HepG2 (cell line): ENCODE results near the gene MEGF11. TPM values are rescaled to one million over a fixed set of nuclear protein-coding genes. Genes with fewer than 3 reads are reported as not detected.

Experiments used
- ATAC-seq: fragments of 200-7000 bp; cut with Tn5 transposase; 3 replicates; pipeline ENCODE4 v1.9.1; 2020; ENCODE audit warnings: mild to moderate bottlenecking, moderate library complexity
- BruUV-seq: library from RNA; stranded (reverse); fragments of 400-500 nt; replicated peaks from 2 replicates; lab custom pipeline; 2021; lab: Mats Ljungman, UMichigan
- CTCF ChIA-PET: fragments of 300-600 bp; formaldehyde crosslinking; extraction: SDS; loops from one replicate; lab custom pipeline; 2021; ENCODE audit warnings: low total read pairs, inconsistent platforms, low intra/inter-chr PET ratio; lab: Yijun Ruan, JAX
- POLR2A ChIA-PET: fragments of 350-600 bp; sonication (Branson Sonifier 250); formaldehyde crosslinking; loops from one replicate; lab custom pipeline; 2020; ENCODE audit warnings: antibody characterized with exemption, inconsistent platforms; lab: Yijun Ruan, JAX
- DNase-seq: peaks from one replicate; pipeline ENCODE4 v3.0.0-alpha.2; 2015; ENCODE audit warnings: low spot score
- FAIRE-seq: peaks from 3 replicates; lab custom pipeline; 2011; peaks lifted over from hg19 to GRCh38; lab: Jason Lieb, UNC
- H2AFZ ChIP-seq: one replicate; pipeline ENCODE4 v1.6.1; 2011; ENCODE audit warnings: low read length, inconsistent platforms
- H3K27ac ChIP-seq: fragments of 300-600 bp; 3 replicates; pipeline ENCODE4 v1.8.0; 2011; ENCODE audit warnings: mixed run types, mild to moderate bottlenecking, mixed read lengths, low read length, inconsistent platforms; ENCODE audit not compliant: insufficient read depth; ENCODE audit errors: extremely low read length
- H3K27me3 ChIP-seq, 2 experiments: fragments of 200-600 bp in 1 of 2; 2 replicates in 1 of 2; 3 replicates in 1 of 2; pipeline versions ENCODE4 v1.6.0 to v1.8.0; 2011; ENCODE audit warnings: low read length in 2 of 2, mild to moderate bottlenecking in 2 of 2, moderate library complexity in 2 of 2, inconsistent platforms in 1 of 2; ENCODE audit not compliant: insufficient read depth in 2 of 2, control insufficient read depth in 1 of 2
- H3K36me3 ChIP-seq, 2 experiments: fragments of 200-600 bp in 1 of 2; replicated peaks in 1 of 2; 2 replicates in 1 of 2; 3 replicates in 1 of 2; pipeline versions ENCODE4 v1.5.1 to v1.8.0; 2011; ENCODE audit warnings: low read length in 2 of 2, inconsistent platforms in 1 of 2; ENCODE audit not compliant: insufficient read depth in 2 of 2, control insufficient read depth in 1 of 2
- H3K4me1 ChIP-seq: 2 replicates; pipeline ENCODE4 v1.5.1; 2012; ENCODE audit warnings: low read length, inconsistent platforms; ENCODE audit not compliant: insufficient read depth
- H3K4me2 ChIP-seq: 2 replicates; pipeline ENCODE4 v1.6.0; 2011; ENCODE audit warnings: low read depth, low read length, inconsistent platforms
- H3K4me3 ChIP-seq, 3 experiments: fragments of 200-600 bp in 1 of 3; sonication (generic), shearing (Covaris generic) in 1 of 3; replicated peaks in 1 of 3; 2 replicates each; pipeline ENCODE4 v1.5.1; 2011 to 2016; ENCODE audit warnings: low read length in 3 of 3, inconsistent platforms in 2 of 3, low read depth in 2 of 3, mild to moderate bottlenecking in 2 of 3, control low read depth in 1 of 3, mixed read lengths in 1 of 3; ENCODE audit not compliant: insufficient read depth in 1 of 3
- H3K79me2 ChIP-seq: one replicate; pipeline ENCODE4 v1.6.1; 2011; ENCODE audit warnings: low read length, inconsistent platforms; ENCODE audit not compliant: insufficient read depth
- H3K9ac ChIP-seq: 2 replicates; pipeline ENCODE4 v1.6.0; 2011; ENCODE audit warnings: mild to moderate bottlenecking, low read depth, low read length, inconsistent platforms; ENCODE audit not compliant: insufficient read depth
- H3K9me3 ChIP-seq: 2 replicates; pipeline ENCODE4 v1.5.1; 2012; ENCODE audit warnings: mild to moderate bottlenecking, low read length
- H4K20me1 ChIP-seq: 2 replicates; pipeline ENCODE4 v1.6.0; 2011; ENCODE audit warnings: inconsistent platforms, mild to moderate bottlenecking, low read length, moderate library complexity; ENCODE audit not compliant: insufficient read depth
- ADNP ChIP-seq: sonication (generic); formaldehyde crosslinking; IDR thresholded peaks from 2 replicates; pipeline ENCODE4 v1.4.0; 2020; ENCODE audit warnings: missing genetic modification reagents
- CEBPG ChIP-seq: IDR thresholded peaks from 2 replicates; pipeline ENCODE4 v1.6.1; 2016
- DZIP1 ChIP-seq: sonication (generic); formaldehyde crosslinking; IDR thresholded peaks from 2 replicates; pipeline ENCODE4 v1.5.0; 2020; ENCODE audit warnings: mild to moderate bottlenecking, missing genetic modification reagents
- FOXA3 ChIP-seq: IDR thresholded peaks from 2 replicates; pipeline ENCODE4 v1.6.1; 2016; ENCODE audit warnings: missing genetic modification reagents, missing compliant biosample characterization
- GATAD1 ChIP-seq: IDR thresholded peaks from 2 replicates; pipeline ENCODE4 v1.6.1; 2016; ENCODE audit warnings: missing genetic modification reagents, missing compliant biosample characterization
- MIER2 ChIP-seq: IDR thresholded peaks from 2 replicates; pipeline ENCODE4 v1.6.1; 2016; ENCODE audit warnings: missing biosample characterization, missing genetic modification reagents
- MYC ChIP-seq: sonication (generic); formaldehyde crosslinking; IDR thresholded peaks from 2 replicates; pipeline ENCODE4 v1.9.0; 2021; ENCODE audit warnings: missing genetic modification reagents, borderline replicate concordance
- MYNN ChIP-seq: sonication (generic); formaldehyde crosslinking; IDR thresholded peaks from 2 replicates; pipeline ENCODE4 v1.4.0; 2020; ENCODE audit warnings: mild to moderate bottlenecking, low read depth, missing genetic modification reagents
- MZF1 ChIP-seq: sonication (generic); formaldehyde crosslinking; IDR thresholded peaks from 2 replicates; pipeline ENCODE4 v1.8.1; 2023; ENCODE audit warnings: mild to moderate bottlenecking, missing genetic modification reagents, borderline replicate concordance
- POLR2AphosphoS5 ChIP-seq: IDR thresholded peaks from 2 replicates; pipeline ENCODE4 v1.6.1; 2012; ENCODE audit warnings: low read depth, low read length
- SP140L ChIP-seq: sonication (generic); formaldehyde crosslinking; IDR thresholded peaks from 2 replicates; pipeline ENCODE4 v1.4.0; 2020; ENCODE audit warnings: missing genetic modification reagents, borderline replicate concordance
- TCF12 ChIP-seq, 2 experiments: fragments of 450-650 bp in 1 of 2; sonication (generic) in 1 of 2; formaldehyde crosslinking in 1 of 2; IDR thresholded peaks; 2 replicates each; pipeline versions ENCODE4 v1.6.1 to v1.8.0; 2017 to 2022; ENCODE audit warnings: antibody characterized with exemption in 1 of 2, mild to moderate bottlenecking in 1 of 2, missing genetic modification reagents in 1 of 2, moderate library complexity in 1 of 2
- ZBTB49 ChIP-seq: sonication (generic); formaldehyde crosslinking; IDR thresholded peaks from 2 replicates; pipeline ENCODE4 v1.4.0; 2020; ENCODE audit warnings: missing genetic modification reagents, borderline replicate concordance
- ZMAT3 ChIP-seq: sonication (generic); formaldehyde crosslinking; conservative IDR thresholded peaks from 2 replicates; pipeline ENCODE4 v1.7.0; 2021; ENCODE audit warnings: missing genetic modification reagents
- ZNF451 ChIP-seq: sonication (generic); formaldehyde crosslinking; IDR thresholded peaks from 2 replicates; pipeline ENCODE4 v1.5.0; 2020; ENCODE audit warnings: mild to moderate bottlenecking, missing genetic modification reagents
- ZNF556 ChIP-seq: sonication (generic); formaldehyde crosslinking; IDR thresholded peaks from 2 replicates; pipeline ENCODE4 v1.4.0; 2020; ENCODE audit warnings: mild to moderate bottlenecking, missing genetic modification reagents, borderline replicate concordance
- WGBS: methylation state at CpG from one replicate; pipeline ENCODE4 v1.1.6; 2017; ENCODE audit warnings: low lambda C conversion rate; 5-methylcytosine and 5-hydroxymethylcytosine counted together
- in situ Hi-C: cut with HindIII; loops from 2 replicates; pipeline ENCODE4 v1.10.0; 2017; ENCODE audit warnings: low pct_unique_long_range_greater_than_20kb; ENCODE audit not compliant: extremely low pct_ligation_motif_present
- intact Hi-C: fragments of 100-400 bp; cut with micrococcal nuclease; formaldehyde crosslinking; loops from one replicate; pipeline ENCODE4 v1.10.0; 2022; ENCODE audit not compliant: unreplicated experiment
- polyA plus RNA-seq, 8 experiments: library from polyadenylated mRNA; depleted of rRNA in 3 of 8; stranded (reverse) in 7 of 8; unstranded in 1 of 8; fragments of >200 nt; fragmentation: Illumina TruSeq in 4 of 8; extraction: Trizol in 4 of 8; gene quantifications; 2 replicates each; pipeline versions ENCODE4 v1.2.1 to v1.2.3, GENCODE V29; 2011 to 2016; ENCODE audit warnings: low read depth in 4 of 8, missing spikeins in 1 of 8, mixed read lengths in 1 of 8; ENCODE audit not compliant: insufficient read depth in 1 of 8
- total RNA-seq, 5 experiments: library from RNA; depleted of rRNA; stranded (reverse); fragments of >200 nt; fragmentation: Illumina TruSeq; extraction: Trizol; gene quantifications; 2 replicates each; pipeline ENCODE4 v1.2.3, GENCODE V29; 2016; ENCODE audit warnings: low read depth in 1 of 5
- TF ChIP-seq, protein P1 (sequence below): sonication (generic); formaldehyde crosslinking; IDR thresholded peaks from 2 replicates; pipeline ENCODE4 v1.5.1; 2020; ENCODE audit warnings: mild to moderate bottlenecking, missing genetic modification reagents

MEGF11 gene
- total and polyA plus RNA-seq, 2 of the 13 experiments (the other 11 are each of a cell fraction or from before 2014, with no cell fraction given): not detected

DNA sequence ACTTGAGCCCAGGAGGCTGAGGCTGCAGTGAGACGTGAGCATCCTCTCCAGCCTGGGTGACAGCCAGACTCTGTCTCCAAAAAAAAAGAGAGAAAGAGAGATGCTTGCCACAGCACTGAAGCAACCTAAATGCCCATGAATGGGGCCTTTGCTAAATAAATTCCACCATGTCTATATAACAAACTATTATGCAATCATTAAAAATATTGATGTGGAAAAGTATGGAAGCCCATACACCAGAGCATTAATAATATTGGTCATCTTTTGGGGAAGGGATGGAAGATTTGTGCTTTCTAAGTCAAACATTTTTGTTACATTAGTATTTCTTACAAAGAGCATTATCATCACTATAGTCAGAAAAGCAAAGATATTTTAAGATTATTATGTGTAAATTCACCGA is 116.6 kb downstream of the MEGF11 start (continued):
- TF ChIP-seq, protein P1, sequence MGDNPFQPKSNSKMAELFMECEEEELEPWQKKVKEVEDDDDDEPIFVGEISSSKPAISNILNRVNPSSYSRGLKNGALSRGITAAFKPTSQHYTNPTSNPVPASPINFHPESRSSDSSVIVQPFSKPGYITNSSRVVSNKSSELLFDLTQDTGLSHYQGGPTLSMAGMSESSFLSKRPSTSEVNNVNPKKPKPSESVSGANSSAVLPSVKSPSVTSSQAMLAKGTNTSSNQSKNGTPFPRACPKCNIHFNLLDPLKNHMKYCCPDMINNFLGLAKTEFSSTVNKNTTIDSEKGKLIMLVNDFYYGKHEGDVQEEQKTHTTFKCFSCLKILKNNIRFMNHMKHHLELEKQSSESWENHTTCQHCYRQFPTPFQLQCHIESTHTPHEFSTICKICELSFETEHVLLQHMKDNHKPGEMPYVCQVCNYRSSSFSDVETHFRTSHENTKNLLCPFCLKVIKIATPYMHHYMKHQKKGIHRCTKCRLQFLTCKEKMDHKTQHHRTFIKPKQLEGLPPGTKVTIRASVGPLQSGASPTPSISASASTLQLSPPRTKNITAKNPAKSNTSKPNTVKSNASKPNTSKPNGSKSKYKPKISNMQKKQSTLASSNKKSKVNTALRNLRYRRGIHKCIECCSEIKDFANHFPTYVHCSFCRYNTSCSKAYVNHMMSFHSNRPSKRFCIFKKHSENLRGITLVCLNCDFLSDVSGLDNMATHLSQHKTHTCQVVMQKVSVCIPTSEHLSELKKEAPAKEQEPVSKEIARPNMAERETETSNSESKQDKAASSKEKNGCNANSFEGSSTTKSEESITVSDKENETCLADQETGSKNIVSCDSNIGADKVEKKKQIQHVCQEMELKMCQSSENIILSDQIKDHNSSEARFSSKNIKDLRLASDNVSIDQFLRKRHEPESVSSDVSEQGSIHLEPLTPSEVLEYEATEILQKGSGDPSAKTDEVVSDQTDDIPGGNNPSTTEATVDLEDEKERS (CRISPR knock-in tag): no peak
- no peak for TF ChIP-seq ZBTB49
- TF ChIP-seq ADNP: no peak
- no peak for TF ChIP-seq ZNF451
- TF ChIP-seq, all 625 proteins: peak for 0

DNA sequence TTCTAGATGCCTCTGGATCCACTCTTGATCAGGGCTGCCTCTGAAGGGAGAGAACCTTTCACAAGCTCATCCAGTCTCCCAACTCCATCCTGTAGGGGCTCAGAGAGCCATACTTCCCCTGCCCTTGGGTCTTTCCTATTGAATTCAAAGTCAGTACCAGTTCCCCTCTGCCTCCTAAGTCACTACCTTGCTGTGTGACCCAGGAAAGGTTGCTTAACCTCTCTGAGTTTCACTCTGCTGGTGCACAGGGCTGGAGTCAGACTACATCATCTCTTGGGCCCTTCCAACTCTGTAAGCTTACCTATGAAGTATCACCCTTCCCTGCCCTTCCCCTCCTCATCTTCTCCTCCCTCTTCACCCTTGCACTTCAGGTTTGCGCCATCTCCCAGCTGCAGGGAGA is 117.9 kb downstream of the MEGF11 start:
- CTCF ChIA-PET: no interaction called here
- in situ Hi-C loops (no loop called here), intact Hi-C loops (no loop called here)
- H2AFZ ChIP-seq: no peak overlapping the region
- POLR2A ChIA-PET: no interaction called here
- no peak for ATAC-seq
- H3K9me3 ChIP-seq: no peaks in the 10 kb centered on the region
- no peaks in the 10 kb centered on the region for H3K36me3 ChIP-seq
- no peaks in the 10 kb centered on the region for H3K79me2 ChIP-seq
- whole genome bisulfite sequencing: 88% methylated on average over 1 of the region's 1 CpG
- no peaks in the 10 kb centered on the region for H3K4me1 ChIP-seq
- DNase-seq: no peak
- no peak overlapping the region for H3K4me2 ChIP-seq
- no peak overlapping the region for H3K9ac ChIP-seq
- H3K27ac ChIP-seq: no peak overlapping the region
- no peak for FAIRE-seq
- H4K20me1 ChIP-seq: no peaks in the 10 kb centered on the region
- no peak overlapping the region for H3K4me3 ChIP-seq
- H3K27me3 ChIP-seq: peaks cover 5 to 35% of the 10 kb centered on the region in 2 experiments; a peak in 4 of 5 replicates
- no TSS peak for BruUV-seq
- TF ChIP-seq POLR2AphosphoS5 (no peak), MYNN (CRISPR knock-in tag) (no peak), MIER2 (CRISPR knock-in tag) (no peak), ZNF556 (CRISPR knock-in tag) (no peak), GATAD1 (no peak), ZMAT3 (CRISPR knock-in tag) (no peak), MYC (no peak), TCF12 (IDR thresholded peaks at IDR 0.05) (no peak), TCF12 (CRISPR knock-in tag; IDR thresholded peaks at IDR 0.05) (no peak), FOXA3 (no peak), MZF1 (CRISPR knock-in tag) (no peak), DZIP1 (CRISPR knock-in tag) (no peak), CEBPG (CRISPR knock-in tag) (no peak), SP140L (CRISPR knock-in tag) (no peak)
